Muscle of leg (tissue), 11 donors: ENCODE measurements around the gene CLEC10A. TPM values are rescaled to one million over a fixed set of nuclear protein-coding genes. Genes with fewer than 3 reads are reported as not detected.

Experiments used
- DNase-seq: peaks from one replicate; pipeline ENCODE4 v3.0.0; 2013
- H3K27ac ChIP-seq: one replicate; pipeline ENCODE4 v1.5.1; 2013; ENCODE audit warnings: mild to moderate bottlenecking, low read length, control low read depth
- H3K27me3 ChIP-seq: one replicate; pipeline ENCODE4 v1.6.1; 2013; ENCODE audit warnings: low read length; ENCODE audit not compliant: control insufficient read depth, insufficient read depth
- H3K36me3 ChIP-seq: one replicate; pipeline ENCODE4 v1.6.1; 2013; ENCODE audit warnings: low read length; ENCODE audit not compliant: control insufficient read depth, insufficient read depth
- H3K4me1 ChIP-seq: one replicate; pipeline ENCODE4 v1.6.1; 2013; ENCODE audit warnings: low read length; ENCODE audit not compliant: control insufficient read depth, insufficient read depth
- H3K4me3 ChIP-seq: one replicate; pipeline ENCODE4 v1.5.1; 2013; ENCODE audit warnings: low read length, control low read depth
- H3K9me3 ChIP-seq: replicated peaks from 2 replicates; pipeline ENCODE4 v1.6.1; 2013; ENCODE audit warnings: low read depth, low read length; ENCODE audit not compliant: control insufficient read depth
- WGBS: methylation state at CpG from one replicate; pipeline ENCODE4 v1.1.5; 2013; ENCODE audit warnings: missing lambda C conversion rate; ENCODE audit not compliant: insufficient coverage; 5-methylcytosine and 5-hydroxymethylcytosine counted together
- polyA plus RNA-seq, 8 donors: library from polyadenylated mRNA; unstranded; fragments of 120-200 nt; gene quantifications; one replicate each; pipeline versions ENCODE4 v1.2.1 to v1.2.3, GENCODE V29; 2013; ENCODE audit warnings: inconsistent platforms in 1 of 8, low replicate concordance in 1 of 8; ENCODE audit not compliant: insufficient read length in 8 of 8, insufficient read depth in 1 of 8
- total RNA-seq: library from RNA; stranded (reverse); fragments of 120-200 nt; gene quantifications from one replicate; pipeline ENCODE4 v1.2.4, GENCODE V29; 2013

CLEC10A gene
- total and polyA plus RNA-seq, 9 donors = 0.96 to 1.9 (median 1.5) TPM

- H3K4me3 ChIP-seq = no peak overlapping the region
- H3K36me3 ChIP-seq = no peaks in the 10 kb centered on the region
- H3K4me1 ChIP-seq = peaks cover 25% of the 10 kb centered on the region
- H3K9me3 ChIP-seq = no peaks in the 10 kb centered on the region
- no peak overlapping the region for H3K27ac ChIP-seq
- peaks cover 39% of the 10 kb centered on the region for H3K27me3 ChIP-seq
- 83% methylated on average over 1 of the region's 1 CpG for WGBS
- DNase-seq = no peak
Observed at GRCh38 chr17:7025245-7025644, 54.8 kb downstream of the CLEC10A start.

Other genes with a start within 250 kb of the CLEC10A start
- gene TEKT1, start 248.5 kb downstream of the CLEC10A start, total RNA-seq = not detected
- under 1 TPM in 4 of 8 donors, not detected in 4; 0.07 to 0.43 (median 0.18) TPM for gene TEKT1, start 248.5 kb downstream of the CLEC10A start, polyA plus RNA-seq
- gene ALOX12, start 84.2 kb downstream of the CLEC10A start, total RNA-seq = not detected
- gene ALOX12, start 84.2 kb downstream of the CLEC10A start, polyA plus RNA-seq = 1 to 10 TPM in 3 of 8 donors, under 1 TPM in 5; 0.59 to 1.3 (median 0.78) TPM
- gene RNASEK, start 67.6 kb downstream of the CLEC10A start, total RNA-seq = 68.5 TPM
- 100 to 1,000 TPM in 7 of 8 donors, 10 to 100 TPM in 1; 99.0 to 143 (median 111) TPM for gene RNASEK, start 67.6 kb downstream of the CLEC10A start, polyA plus RNA-seq
- 15.1 TPM for gene BCL6B, start 57.2 kb downstream of the CLEC10A start, total RNA-seq
- gene BCL6B, start 57.2 kb downstream of the CLEC10A start, polyA plus RNA-seq = 10 to 100 TPM; 14.8 to 22.8 (median 18.4) TPM
- gene SLC16A13, start 44.2 kb downstream of the CLEC10A start, total RNA-seq = 0.18 TPM
- gene SLC16A13, start 44.2 kb downstream of the CLEC10A start, polyA plus RNA-seq = 1 to 10 TPM in 7 of 8 donors, under 1 TPM in 1; 0.91 to 2.5 (median 1.2) TPM
- 0.04 TPM for gene SLC16A11, start 36.2 kb downstream of the CLEC10A start, total RNA-seq
- under 1 TPM in 7 of 8 donors, not detected in 1; 0.10 to 0.37 (median 0.15) TPM for gene SLC16A11, start 36.2 kb downstream of the CLEC10A start, polyA plus RNA-seq
- gene ASGR2, start 34.6 kb upstream of the CLEC10A start, total RNA-seq = 0.04 TPM
- gene ASGR2, start 34.6 kb upstream of the CLEC10A start, polyA plus RNA-seq = 1 to 10 TPM in 1 of 8 donors, under 1 TPM in 7; 0.30 to 1.1 (median 0.44) TPM
- gene ASGR1, start 99.1 kb upstream of the CLEC10A start, total RNA-seq = 1.5 TPM
- 1 to 10 TPM; 1.5 to 3.4 (median 2.3) TPM for gene ASGR1, start 99.1 kb upstream of the CLEC10A start, polyA plus RNA-seq
- 12.7 TPM for gene DLG4, start 139.6 kb upstream of the CLEC10A start, total RNA-seq
- gene DLG4, start 139.6 kb upstream of the CLEC10A start, polyA plus RNA-seq = 10 to 100 TPM; 16.7 to 33.9 (median 22.9) TPM
- 276 TPM for gene ACADVL, start 139.7 kb upstream of the CLEC10A start, total RNA-seq
- 100 to 1,000 TPM; 251 to 312 (median 283) TPM for gene ACADVL, start 139.7 kb upstream of the CLEC10A start, polyA plus RNA-seq
- gene DVL2, start 154.3 kb upstream of the CLEC10A start, total RNA-seq = 34.1 TPM
- 10 to 100 TPM; 31.2 to 43.3 (median 40.0) TPM for gene DVL2, start 154.3 kb upstream of the CLEC10A start, polyA plus RNA-seq
- gene PHF23, start 159.2 kb upstream of the CLEC10A start, total RNA-seq = 29.1 TPM
- 10 to 100 TPM; 32.8 to 47.8 (median 40.0) TPM for gene PHF23, start 159.2 kb upstream of the CLEC10A start, polyA plus RNA-seq
- gene GABARAP, start 162.2 kb upstream of the CLEC10A start, total RNA-seq = 324 TPM
- 100 to 1,000 TPM; 308 to 363 (median 333) TPM for gene GABARAP, start 162.2 kb upstream of the CLEC10A start, polyA plus RNA-seq
- gene CTDNEP1, start 171.5 kb upstream of the CLEC10A start, total RNA-seq = 43.4 TPM
- 100 to 1,000 TPM; 152 to 181 (median 165) TPM for gene CTDNEP1, start 171.5 kb upstream of the CLEC10A start, polyA plus RNA-seq
- gene ELP5, start 172.0 kb upstream of the CLEC10A start, total RNA-seq = 45.4 TPM
- gene ELP5, start 172.0 kb upstream of the CLEC10A start, polyA plus RNA-seq = 10 to 100 TPM; 36.7 to 64.6 (median 39.6) TPM
- 0.71 TPM for gene CLDN7, start 182.2 kb upstream of the CLEC10A start, total RNA-seq
- 1 to 10 TPM in 7 of 8 donors, under 1 TPM in 1; 0.28 to 8.8 (median 2.0) TPM for gene CLDN7, start 182.2 kb upstream of the CLEC10A start, polyA plus RNA-seq
- gene SLC2A4, start 201.5 kb upstream of the CLEC10A start, total RNA-seq = 21.3 TPM
- gene SLC2A4, start 201.5 kb upstream of the CLEC10A start, polyA plus RNA-seq = 10 to 100 TPM in 6 of 8 donors, 1 to 10 TPM in 2; 7.1 to 35.3 (median 24.5) TPM
- 0.58 TPM for gene YBX2, start 214.4 kb upstream of the CLEC10A start, total RNA-seq
- 1 to 10 TPM in 6 of 8 donors, under 1 TPM in 2; 0.36 to 2.7 (median 1.4) TPM for gene YBX2, start 214.4 kb upstream of the CLEC10A start, polyA plus RNA-seq
- gene EIF5A, start 227.4 kb upstream of the CLEC10A start, total RNA-seq = 175 TPM
- 100 to 1,000 TPM; 266 to 372 (median 330) TPM for gene EIF5A, start 227.4 kb upstream of the CLEC10A start, polyA plus RNA-seq
- gene GPS2, start 235.1 kb upstream of the CLEC10A start, total RNA-seq = 34.7 TPM
- 10 to 100 TPM; 57.5 to 65.9 (median 59.8) TPM for gene GPS2, start 235.1 kb upstream of the CLEC10A start, polyA plus RNA-seq
- 17.7 TPM for gene NEURL4, start 249.1 kb upstream of the CLEC10A start, total RNA-seq
- 10 to 100 TPM; 13.3 to 21.7 (median 19.2) TPM for gene NEURL4, start 249.1 kb upstream of the CLEC10A start, polyA plus RNA-seq